ENCODE results near the gene CCDC178.

GRCh38 chr18:32907648-32908423, 532.7 kb downstream of the CCDC178 start:
- TF ChIP-seq CTCF (IDR thresholded peaks at IDR 0.05; ENCODE audit: insufficient read depth, low read length, poor library complexity, severe bottlenecking) (no peak), EZH2phosphoT487 (conservative IDR thresholded peaks at IDR 0.05; ENCODE audit: low read length) (no peak)

All from SU-DHL-6 (cell line).